ENCODE measurements around the gene ZNF107. TPM values are rescaled to one million over a fixed set of nuclear protein-coding genes. Genes with fewer than 3 reads are reported as not detected.
"Not testable (repeated sequence)": the region's sequence is repeated elsewhere in the genome, so short reads cannot be mapped to it uniquely, and the experiment has no call there.

ZNF107 gene
- total RNA-seq, 2 experiments from 2014 or later: 12.4 TPM

- Histone ChIP-seq H3K36me3 (ENCODE audit: insufficient read depth, low read length) (no peaks in the 10 kb centered on the region), H3K9me3 (ENCODE audit: control insufficient read depth in 1 of 2, insufficient read depth in 1 of 2, low read length in 2 of 2) (peaks cover 17 to 34% of the 10 kb centered on the region in 2 experiments), H3K4me1 (ENCODE audit: insufficient read depth, low read length) (no peaks in the 10 kb centered on the region), H3K27ac (ENCODE audit: low read depth in 1 of 2, low read length in 2 of 2) (no peak overlapping the region), H3K4me3 (ENCODE audit: low read length) (no peak overlapping the region), H3K27me3 (ENCODE audit: control insufficient read depth in 1 of 2, insufficient read depth in 2 of 2, low read length in 2 of 2) (no peaks in the 10 kb centered on the region)
- ChIA-PET CTCF (no interaction called here), POLR2A (no interaction called here)
- DNase-seq (no peak), ATAC-seq (ENCODE audit: poor library complexity) (no peak)
- TF ChIP-seq, protein P1, sequence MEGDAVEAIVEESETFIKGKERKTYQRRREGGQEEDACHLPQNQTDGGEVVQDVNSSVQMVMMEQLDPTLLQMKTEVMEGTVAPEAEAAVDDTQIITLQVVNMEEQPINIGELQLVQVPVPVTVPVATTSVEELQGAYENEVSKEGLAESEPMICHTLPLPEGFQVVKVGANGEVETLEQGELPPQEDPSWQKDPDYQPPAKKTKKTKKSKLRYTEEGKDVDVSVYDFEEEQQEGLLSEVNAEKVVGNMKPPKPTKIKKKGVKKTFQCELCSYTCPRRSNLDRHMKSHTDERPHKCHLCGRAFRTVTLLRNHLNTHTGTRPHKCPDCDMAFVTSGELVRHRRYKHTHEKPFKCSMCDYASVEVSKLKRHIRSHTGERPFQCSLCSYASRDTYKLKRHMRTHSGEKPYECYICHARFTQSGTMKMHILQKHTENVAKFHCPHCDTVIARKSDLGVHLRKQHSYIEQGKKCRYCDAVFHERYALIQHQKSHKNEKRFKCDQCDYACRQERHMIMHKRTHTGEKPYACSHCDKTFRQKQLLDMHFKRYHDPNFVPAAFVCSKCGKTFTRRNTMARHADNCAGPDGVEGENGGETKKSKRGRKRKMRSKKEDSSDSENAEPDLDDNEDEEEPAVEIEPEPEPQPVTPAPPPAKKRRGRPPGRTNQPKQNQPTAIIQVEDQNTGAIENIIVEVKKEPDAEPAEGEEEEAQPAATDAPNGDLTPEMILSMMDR (IDR thresholded peaks at IDR 0.05): no peak
- no peaks in the 10 kb centered on the region for H3K36me3 Mint-ChIP-seq (ENCODE audit: low read depth)
- H3K27me3 Mint-ChIP-seq: no peaks in the 10 kb centered on the region
- H3K27ac Mint-ChIP-seq: no peak overlapping the region
- no peaks in the 10 kb centered on the region for H3K4me1 Mint-ChIP-seq (ENCODE audit: low read depth)
- H3K9me3 Mint-ChIP-seq: peaks cover 7% of the 10 kb centered on the region
- intact Hi-C loops (cut with DNase I, micrococcal nuclease): no loop called here
- H3K4me3 Mint-ChIP-seq: no peak overlapping the region
These were observed 67.8 kb downstream of the ZNF107 start for GRCh38 chr7:64733550-64734240.

DNA sequence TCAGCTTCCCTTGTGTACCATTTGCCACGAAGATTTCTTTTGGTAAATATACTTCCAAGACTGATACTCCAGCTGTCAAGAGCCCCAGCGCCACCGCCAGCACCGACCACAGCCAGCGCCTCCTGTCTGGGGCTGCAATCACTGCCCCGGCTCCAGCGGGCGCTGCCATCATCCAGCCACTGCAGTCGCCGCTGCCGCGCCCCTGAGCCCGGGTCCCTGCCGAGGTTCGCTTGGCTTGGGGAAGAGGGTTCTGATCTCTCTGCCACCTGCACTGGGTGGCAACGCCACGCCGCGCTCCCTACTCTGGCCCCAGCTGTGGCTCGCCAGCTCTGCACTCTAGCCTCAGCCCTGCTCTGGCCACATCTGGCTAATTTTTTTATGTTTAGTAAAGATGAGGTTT is 70.6 kb downstream of the ZNF107 start:
- ChIA-PET POLR2A (no interaction called here), CTCF (interaction anchor here (0.5 kb wide), 1 partner anchor 150 kb away, joined by 4 read pairs; no protein-coding TSS in a partner anchor)
- TF ChIP-seq, protein P1 (IDR thresholded peaks at IDR 0.05): no peak
- no peaks in the 10 kb centered on the region for H3K4me1 ChIP-seq (ENCODE audit: insufficient read depth, low read length)
- H3K4me3 ChIP-seq (ENCODE audit: low read length): no peak overlapping the region
- ATAC-seq (ENCODE audit: poor library complexity) (no peak), DNase-seq (no peak)
- peaks cover 6% of the 10 kb centered on the region for H3K9me3 Mint-ChIP-seq
- no peak overlapping the region for H3K27ac Mint-ChIP-seq
- H3K4me3 Mint-ChIP-seq: no peak overlapping the region
- no peaks in the 10 kb centered on the region for H3K27me3 Mint-ChIP-seq
- H3K27ac ChIP-seq (ENCODE audit: low read depth in 1 of 2, low read length in 2 of 2): no peak overlapping the region
- intact Hi-C loops (cut with DNase I, micrococcal nuclease): no loop called here
- H3K9me3 ChIP-seq (ENCODE audit: control insufficient read depth in 1 of 2, insufficient read depth in 1 of 2, low read length in 2 of 2): peaks cover 10 to 32% of the 10 kb centered on the region in 2 experiments
- H3K36me3 Mint-ChIP-seq (ENCODE audit: low read depth): no peaks in the 10 kb centered on the region
- H3K27me3 ChIP-seq (ENCODE audit: control insufficient read depth in 1 of 2, insufficient read depth in 2 of 2, low read length in 2 of 2): no peaks in the 10 kb centered on the region
- H3K36me3 ChIP-seq (ENCODE audit: insufficient read depth, low read length): no peaks in the 10 kb centered on the region
- no peaks in the 10 kb centered on the region for H3K4me1 Mint-ChIP-seq (ENCODE audit: low read depth)

- ATAC-seq (ENCODE audit: poor library complexity); DNase-seq; POLR2A ChIA-PET; H3K4me1 Mint-ChIP-seq (ENCODE audit: low read depth); H3K27ac ChIP-seq (ENCODE audit: low read depth in 1 of 2, low read length in 2 of 2); H3K27ac Mint-ChIP-seq; CTCF ChIA-PET; H3K4me3 ChIP-seq (ENCODE audit: low read length); H3K27me3 Mint-ChIP-seq; H3K9me3 Mint-ChIP-seq; H3K36me3 Mint-ChIP-seq (ENCODE audit: low read depth); H3K4me3 Mint-ChIP-seq; H3K36me3 ChIP-seq (ENCODE audit: insufficient read depth, low read length); H3K27me3 ChIP-seq (ENCODE audit: control insufficient read depth in 1 of 2, insufficient read depth in 2 of 2, low read length in 2 of 2); H3K4me1 ChIP-seq (ENCODE audit: insufficient read depth, low read length); intact Hi-C loops (cut with DNase I, micrococcal nuclease): not testable (repeated sequence)
- H3K9me3 ChIP-seq (ENCODE audit: control insufficient read depth in 1 of 2, insufficient read depth in 1 of 2, low read length in 2 of 2): peaks cover 6 to 23% of the 10 kb centered on the region in 2 experiments
These were observed 72.5 kb downstream of the ZNF107 start for GRCh38 chr7:64738403-64738802.

GRCh38 chr7:64738953-64739352 is 73.0 kb downstream of the ZNF107 start:
- CTCF ChIA-PET: not testable (repeated sequence)

More at GRCh38 chr7:64738953-64739352, 73.0 kb downstream of the ZNF107 start:
- H3K36me3 ChIP-seq (ENCODE audit: insufficient read depth, low read length); POLR2A ChIA-PET; intact Hi-C loops (cut with DNase I, micrococcal nuclease); H3K27me3 Mint-ChIP-seq; H3K4me1 ChIP-seq (ENCODE audit: insufficient read depth, low read length); H3K36me3 Mint-ChIP-seq (ENCODE audit: low read depth); ATAC-seq (ENCODE audit: poor library complexity); H3K27ac Mint-ChIP-seq; H3K27me3 ChIP-seq (ENCODE audit: control insufficient read depth in 1 of 2, insufficient read depth in 2 of 2, low read length in 2 of 2); H3K9me3 Mint-ChIP-seq; H3K4me3 Mint-ChIP-seq; H3K4me3 ChIP-seq (ENCODE audit: low read length); H3K4me1 Mint-ChIP-seq (ENCODE audit: low read depth); H3K27ac ChIP-seq (ENCODE audit: low read depth in 1 of 2, low read length in 2 of 2); DNase-seq: not testable (repeated sequence)
- H3K9me3 ChIP-seq (ENCODE audit: control insufficient read depth in 1 of 2, insufficient read depth in 1 of 2, low read length in 2 of 2): peaks cover under 1 to 23% of the 10 kb centered on the region in 2 experiments
